ENCODE results near the gene ECHS1. TPM values are rescaled to one million over a fixed set of nuclear protein-coding genes. Genes with fewer than 3 reads are reported as not detected.

The ECHS1 gene
- polyA plus RNA-seq, 1 donor from 2014 or later, result 122 TPM

- Histone ChIP-seq H3K4me3 (ENCODE audit: low read length) (no peak overlapping the region), H3K9ac (ENCODE audit: low read length) (no peak overlapping the region), H4K20me1 (ENCODE audit: insufficient read depth) (no peaks in the 10 kb centered on the region), H3K27me3 (ENCODE audit: insufficient read depth, low read depth, low read length) (no peaks in the 10 kb centered on the region), H3K36me3 (ENCODE audit: insufficient read depth, low read length) (no peaks in the 10 kb centered on the region), H3F3A (ENCODE audit: insufficient read depth, low read length, poor library complexity, severe bottlenecking) (no peaks in the 10 kb centered on the region), H2AFZ (ENCODE audit: low read depth, low read length) (no peak overlapping the region), H3K9me2 (ENCODE audit: insufficient read depth, low read length) (no peaks in the 10 kb centered on the region), H3K79me2 (replicated peaks; ENCODE audit: insufficient read depth, low read length) (no peaks in the 10 kb centered on the region), H3K9me3 (ENCODE audit: low read length) (no peaks in the 10 kb centered on the region), H3K27ac (ENCODE audit: low read length) (no peak overlapping the region), H3K4me2 (ENCODE audit: low read length) (no peak overlapping the region)
- no peak for TF ChIP-seq EP300 (conservative IDR thresholded peaks at IDR 0.05; ENCODE audit: poor library complexity, severe bottlenecking)
- TF ChIP-seq SMC3 (conservative IDR thresholded peaks at IDR 0.05; ENCODE audit: poor library complexity), result no peak
- TF ChIP-seq RAD21 (conservative IDR thresholded peaks at IDR 0.05), result no peak
- TF ChIP-seq TAF1 (IDR thresholded peaks at IDR 0.05; ENCODE audit: low read depth), result no peak
- no peak for TF ChIP-seq POLR2AphosphoS5 (IDR thresholded peaks at IDR 0.05)
- no peak for TF ChIP-seq MXI1 (conservative IDR thresholded peaks at IDR 0.05; ENCODE audit: poor library complexity, severe bottlenecking)
- TF ChIP-seq EZH2 (IDR thresholded peaks at IDR 0.05; ENCODE audit: borderline replicate concordance, insufficient read depth, low read length, poor library complexity, severe bottlenecking), result no peak
- no peak for TF ChIP-seq CTCF (IDR thresholded peaks at IDR 0.05; ENCODE audit: poor library complexity, severe bottlenecking)
- TF ChIP-seq, protein P1, sequence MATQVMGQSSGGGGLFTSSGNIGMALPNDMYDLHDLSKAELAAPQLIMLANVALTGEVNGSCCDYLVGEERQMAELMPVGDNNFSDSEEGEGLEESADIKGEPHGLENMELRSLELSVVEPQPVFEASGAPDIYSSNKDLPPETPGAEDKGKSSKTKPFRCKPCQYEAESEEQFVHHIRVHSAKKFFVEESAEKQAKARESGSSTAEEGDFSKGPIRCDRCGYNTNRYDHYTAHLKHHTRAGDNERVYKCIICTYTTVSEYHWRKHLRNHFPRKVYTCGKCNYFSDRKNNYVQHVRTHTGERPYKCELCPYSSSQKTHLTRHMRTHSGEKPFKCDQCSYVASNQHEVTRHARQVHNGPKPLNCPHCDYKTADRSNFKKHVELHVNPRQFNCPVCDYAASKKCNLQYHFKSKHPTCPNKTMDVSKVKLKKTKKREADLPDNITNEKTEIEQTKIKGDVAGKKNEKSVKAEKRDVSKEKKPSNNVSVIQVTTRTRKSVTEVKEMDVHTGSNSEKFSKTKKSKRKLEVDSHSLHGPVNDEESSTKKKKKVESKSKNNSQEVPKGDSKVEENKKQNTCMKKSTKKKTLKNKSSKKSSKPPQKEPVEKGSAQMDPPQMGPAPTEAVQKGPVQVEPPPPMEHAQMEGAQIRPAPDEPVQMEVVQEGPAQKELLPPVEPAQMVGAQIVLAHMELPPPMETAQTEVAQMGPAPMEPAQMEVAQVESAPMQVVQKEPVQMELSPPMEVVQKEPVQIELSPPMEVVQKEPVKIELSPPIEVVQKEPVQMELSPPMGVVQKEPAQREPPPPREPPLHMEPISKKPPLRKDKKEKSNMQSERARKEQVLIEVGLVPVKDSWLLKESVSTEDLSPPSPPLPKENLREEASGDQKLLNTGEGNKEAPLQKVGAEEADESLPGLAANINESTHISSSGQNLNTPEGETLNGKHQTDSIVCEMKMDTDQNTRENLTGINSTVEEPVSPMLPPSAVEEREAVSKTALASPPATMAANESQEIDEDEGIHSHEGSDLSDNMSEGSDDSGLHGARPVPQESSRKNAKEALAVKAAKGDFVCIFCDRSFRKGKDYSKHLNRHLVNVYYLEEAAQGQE (IDR thresholded peaks at IDR 0.05; ENCODE audit: borderline replicate concordance), result no peak
Observed at GRCh38 chr10:133350283-133350949, 22.7 kb downstream of the ECHS1 start.

DNA sequence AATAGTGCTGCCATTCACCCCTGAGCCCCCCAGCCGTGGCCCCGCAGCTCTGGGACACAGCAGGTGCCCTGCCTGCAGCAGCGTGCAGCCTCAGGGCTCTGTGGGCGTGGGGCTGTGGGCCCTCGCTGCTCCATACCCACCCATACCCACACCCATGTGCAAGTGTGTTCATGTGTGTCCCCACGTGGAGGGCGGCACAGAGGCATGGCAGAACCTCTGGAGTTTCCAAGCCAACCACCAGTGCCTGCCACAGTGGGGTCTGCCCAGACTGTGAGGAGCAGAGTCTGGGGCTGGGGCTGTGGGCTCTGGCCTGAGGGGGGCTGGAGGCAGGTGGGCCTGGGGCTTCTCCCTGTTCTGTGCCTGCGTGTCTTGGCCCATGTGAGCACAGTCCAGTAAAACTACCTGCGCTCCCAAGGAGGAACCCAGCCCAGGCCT, 23.6 kb downstream of the ECHS1 start:
- Histone ChIP-seq H3K9me2 (ENCODE audit: insufficient read depth, low read length) (no peaks in the 10 kb centered on the region), H2AFZ (ENCODE audit: low read depth, low read length) (no peak overlapping the region), H3K4me3 (ENCODE audit: low read length) (no peak overlapping the region)

More for the DNA sequence above, 23.6 kb downstream of the ECHS1 start:
- Histone ChIP-seq H3K9me3 (ENCODE audit: low read length) (no peaks in the 10 kb centered on the region), H3K9ac (ENCODE audit: low read length) (no peak overlapping the region), H3K79me2 (replicated peaks; ENCODE audit: insufficient read depth, low read length) (no peaks in the 10 kb centered on the region), H3F3A (ENCODE audit: insufficient read depth, low read length, poor library complexity, severe bottlenecking) (no peaks in the 10 kb centered on the region), H3K4me2 (ENCODE audit: low read length) (no peak overlapping the region), H4K20me1 (ENCODE audit: insufficient read depth) (no peaks in the 10 kb centered on the region), H3K27me3 (ENCODE audit: insufficient read depth, low read depth, low read length) (no peaks in the 10 kb centered on the region), H3K27ac (ENCODE audit: low read length) (no peak overlapping the region), H3K36me3 (ENCODE audit: insufficient read depth, low read length) (no peaks in the 10 kb centered on the region)
- TF ChIP-seq MXI1 (conservative IDR thresholded peaks at IDR 0.05; ENCODE audit: poor library complexity, severe bottlenecking), result no peak
- no peak for TF ChIP-seq EP300 (conservative IDR thresholded peaks at IDR 0.05; ENCODE audit: poor library complexity, severe bottlenecking)
- TF ChIP-seq TAF1 (IDR thresholded peaks at IDR 0.05; ENCODE audit: low read depth), result no peak
- TF ChIP-seq CTCF (IDR thresholded peaks at IDR 0.05; ENCODE audit: poor library complexity, severe bottlenecking), result no peak
- TF ChIP-seq RAD21 (conservative IDR thresholded peaks at IDR 0.05), result no peak
- TF ChIP-seq SMC3 (conservative IDR thresholded peaks at IDR 0.05; ENCODE audit: poor library complexity), result no peak
- TF ChIP-seq EZH2 (IDR thresholded peaks at IDR 0.05; ENCODE audit: borderline replicate concordance, insufficient read depth, low read length, poor library complexity, severe bottlenecking), result no peak
- no peak for TF ChIP-seq POLR2AphosphoS5 (IDR thresholded peaks at IDR 0.05)
- TF ChIP-seq, protein P1 (IDR thresholded peaks at IDR 0.05; ENCODE audit: borderline replicate concordance), result no peak

Data from neural cell (in vitro differentiated cells).